GM18861 (cell line): Measurements from ENCODE around the gene JUN.

ENCODE experiments used
- ATAC-seq: cut with Tn5 transposase; IDR thresholded peaks from one replicate; pipeline ENCODE4 v1.9.1; 2021; ENCODE audit not compliant: unreplicated experiment

JUN gene

GRCh38 chr1:58764294-58764978, 19.4 kb downstream of the JUN start:
- ATAC-seq = no peak

- no peak for ATAC-seq
Observed at GRCh38 chr1:58763214-58763613, 20.6 kb downstream of the JUN start.

GRCh38 chr1:58762806-58763205, 21.0 kb downstream of the JUN start:
- no peak for ATAC-seq

GRCh38 chr1:58755468-58755872, 28.4 kb downstream of the JUN start:
- peak; percentile 52 for ATAC-seq

DNA sequence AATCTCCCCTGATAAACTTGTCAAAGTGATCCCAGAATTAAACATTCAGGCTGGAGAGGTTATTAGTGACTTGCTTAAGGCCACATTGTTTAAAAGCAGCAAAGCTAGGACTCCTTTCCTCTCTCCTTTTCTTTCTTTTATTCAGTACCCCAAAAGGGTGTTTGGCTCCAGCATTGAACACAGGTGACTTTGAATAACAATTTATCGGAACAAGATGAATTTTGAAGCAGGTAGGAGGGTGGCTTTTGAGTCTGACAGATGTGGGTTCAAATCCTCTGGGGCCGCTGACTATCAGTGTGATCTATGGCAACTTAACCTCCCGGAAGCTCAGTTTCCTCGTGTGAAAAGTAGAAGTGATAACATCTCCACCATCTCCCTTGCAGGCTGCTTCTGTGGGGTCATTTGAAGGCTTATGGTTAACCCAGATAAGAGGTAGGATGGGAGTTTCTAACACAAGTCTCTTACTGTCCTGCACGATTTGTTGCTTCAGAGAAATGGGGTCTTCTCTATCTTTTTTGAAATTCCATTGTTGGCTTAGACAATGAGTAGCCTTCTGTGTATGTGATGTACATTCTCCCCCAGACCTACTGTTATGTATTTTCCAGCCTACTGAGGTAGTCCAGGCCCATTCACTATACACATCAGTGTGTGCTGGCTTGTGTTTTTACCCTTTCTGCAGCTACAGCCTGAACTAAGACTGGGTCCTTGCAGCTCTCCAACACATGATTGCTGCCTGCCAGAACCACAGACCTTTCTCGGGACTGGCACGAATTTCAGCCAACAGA, 29.0 kb downstream of the JUN start:
- ATAC-seq = no peak

DNA sequence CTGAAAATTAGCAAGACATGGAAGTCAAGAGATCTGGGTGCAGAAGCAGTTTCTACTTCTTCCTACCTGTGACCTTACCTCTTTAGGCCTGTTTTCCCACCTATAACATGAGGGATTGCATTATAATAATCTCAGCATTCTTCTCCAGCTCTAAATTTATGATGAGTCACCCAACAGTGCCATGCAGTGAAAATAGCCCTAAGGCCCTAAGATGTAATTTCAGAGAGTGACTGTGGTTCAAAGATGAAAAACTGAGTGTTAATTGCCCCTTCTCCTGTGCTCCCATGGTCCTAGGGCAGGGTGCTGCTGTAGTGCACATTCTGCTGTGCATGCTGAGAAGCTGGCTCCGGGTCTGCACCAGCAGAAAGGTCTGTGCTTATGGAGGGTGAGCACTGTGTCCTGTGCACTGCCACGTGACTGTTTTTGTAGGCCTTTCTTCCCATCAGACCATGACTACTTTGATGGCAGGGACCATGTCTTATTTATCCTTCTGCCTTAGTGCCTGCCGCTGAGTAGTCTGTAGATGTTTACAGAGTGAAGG, 29.7 kb downstream of the JUN start:
- ATAC-seq = no peak

DNA sequence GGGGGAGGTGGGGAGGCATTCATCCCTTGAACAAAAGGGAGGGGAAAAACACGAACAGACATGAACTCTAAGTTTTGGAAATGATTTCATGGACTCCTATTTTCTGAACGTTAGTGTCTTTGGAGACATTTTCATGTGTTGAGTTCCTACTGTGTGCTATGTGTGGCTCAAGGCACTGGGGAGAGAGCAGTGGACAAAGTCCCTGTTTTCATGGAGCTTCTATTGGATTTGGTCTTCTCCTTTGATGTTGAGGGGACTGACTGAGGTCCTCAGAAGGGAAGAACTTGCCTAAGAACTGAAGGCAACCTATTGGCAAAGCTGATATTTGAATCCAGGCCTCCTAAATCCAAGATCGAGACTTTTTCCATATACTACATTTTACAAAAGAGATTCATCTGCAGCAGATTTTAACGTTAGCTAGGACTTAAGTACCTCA, 30.4 kb downstream of the JUN start:
- ATAC-seq = no peak

GRCh38 chr1:58749646-58750045, 34.2 kb downstream of the JUN start:
- no peak for ATAC-seq

DNA sequence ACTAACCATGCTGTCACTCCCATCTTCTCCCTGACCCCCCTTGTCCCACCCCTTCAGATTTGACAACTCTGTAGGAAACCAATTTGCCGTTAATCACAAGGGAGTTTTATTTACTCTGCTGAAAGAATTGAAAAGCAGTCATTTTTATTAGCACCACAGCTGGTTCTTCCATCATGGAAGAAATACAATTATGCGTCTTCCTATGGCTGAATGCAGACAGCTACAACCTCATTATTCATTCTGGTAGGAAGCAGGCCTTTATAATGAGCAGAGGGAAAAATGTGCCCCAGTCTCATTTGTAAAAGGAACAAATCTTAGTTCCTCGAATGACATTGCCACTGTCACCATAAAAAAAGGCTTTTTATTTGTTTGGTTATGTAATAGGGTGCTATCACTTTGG, 35.2 kb downstream of the JUN start:
- no peak for ATAC-seq

DNA sequence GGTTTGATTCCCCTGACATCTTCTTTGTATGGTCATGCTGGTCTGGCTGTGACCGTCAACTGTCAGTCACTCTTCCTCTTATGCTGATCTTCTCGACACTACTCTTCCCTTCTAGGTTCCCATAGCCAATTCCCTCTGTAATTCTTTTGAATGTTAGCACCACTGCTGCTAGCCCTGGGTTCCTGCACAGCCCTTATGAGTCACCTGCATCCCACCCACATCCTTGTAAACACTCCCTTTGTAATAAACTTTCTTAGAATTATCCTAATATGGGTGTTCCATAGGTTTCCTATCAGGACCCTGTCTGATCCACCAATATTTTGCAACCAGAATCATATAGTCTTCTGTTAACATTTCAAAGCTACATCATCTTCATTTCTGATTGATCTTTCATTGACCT, 37.1 kb downstream of the JUN start:
- no peak for ATAC-seq

DNA sequence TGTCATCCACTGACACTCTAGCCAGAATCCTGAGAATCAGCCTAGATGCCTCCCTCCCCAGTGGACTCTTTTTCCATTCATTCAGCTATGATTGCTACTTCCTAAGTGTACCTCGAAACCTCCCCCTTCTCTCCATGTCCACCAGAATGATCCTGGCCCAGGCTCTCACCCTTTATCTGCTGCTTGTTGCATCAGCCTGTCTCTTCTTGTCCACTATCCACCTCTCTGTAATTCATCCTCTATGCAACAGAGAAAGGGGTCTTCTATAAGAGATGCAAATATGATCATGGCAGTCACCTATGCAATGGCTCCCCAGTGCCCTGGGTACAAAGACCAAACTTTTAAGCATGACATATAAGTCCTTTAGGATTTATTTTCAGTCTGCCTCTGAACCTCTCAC, 37.7 kb downstream of the JUN start:
- no peak for ATAC-seq

DNA sequence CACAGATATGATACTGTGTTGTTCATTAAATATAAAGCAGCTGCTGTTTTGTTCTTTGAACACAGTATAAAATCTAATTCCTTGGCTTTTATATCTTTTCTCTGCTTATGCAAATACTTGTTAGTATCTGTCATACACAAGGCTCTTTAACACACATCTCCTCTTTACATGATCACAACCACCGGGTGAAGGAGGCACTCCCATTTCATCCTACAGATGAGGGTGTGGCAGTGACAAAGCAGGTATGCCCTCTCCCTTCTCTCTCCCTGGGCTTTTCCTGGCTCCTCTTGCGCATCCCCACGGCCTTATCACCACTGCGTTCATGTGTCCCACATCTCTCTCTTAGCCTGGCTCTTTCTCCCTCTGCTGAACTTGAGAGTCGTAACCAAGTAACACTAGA, 38.2 kb downstream of the JUN start:
- no peak for ATAC-seq

DNA sequence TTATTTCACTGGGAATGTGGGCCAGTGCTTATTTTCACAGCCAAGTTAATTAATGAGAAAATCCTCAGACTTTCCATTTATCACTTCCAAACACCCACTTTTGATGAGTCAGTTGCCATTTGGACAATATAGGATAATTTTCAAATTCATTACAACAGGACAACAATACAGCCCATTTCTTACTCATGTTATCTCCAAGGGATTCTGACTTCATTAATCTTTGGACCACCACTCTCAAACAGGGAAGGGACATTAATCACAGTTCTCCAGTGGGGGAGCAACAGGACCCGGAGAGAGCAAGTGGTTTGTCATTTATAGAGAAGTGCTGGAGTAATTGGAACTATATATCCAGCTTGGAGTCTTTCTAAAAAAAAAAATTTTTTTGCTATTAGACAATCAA, 38.7 kb downstream of the JUN start:
- no peak for ATAC-seq

- ATAC-seq = no peak
Observed at GRCh38 chr1:58741678-58742553, 41.9 kb downstream of the JUN start.

DNA sequence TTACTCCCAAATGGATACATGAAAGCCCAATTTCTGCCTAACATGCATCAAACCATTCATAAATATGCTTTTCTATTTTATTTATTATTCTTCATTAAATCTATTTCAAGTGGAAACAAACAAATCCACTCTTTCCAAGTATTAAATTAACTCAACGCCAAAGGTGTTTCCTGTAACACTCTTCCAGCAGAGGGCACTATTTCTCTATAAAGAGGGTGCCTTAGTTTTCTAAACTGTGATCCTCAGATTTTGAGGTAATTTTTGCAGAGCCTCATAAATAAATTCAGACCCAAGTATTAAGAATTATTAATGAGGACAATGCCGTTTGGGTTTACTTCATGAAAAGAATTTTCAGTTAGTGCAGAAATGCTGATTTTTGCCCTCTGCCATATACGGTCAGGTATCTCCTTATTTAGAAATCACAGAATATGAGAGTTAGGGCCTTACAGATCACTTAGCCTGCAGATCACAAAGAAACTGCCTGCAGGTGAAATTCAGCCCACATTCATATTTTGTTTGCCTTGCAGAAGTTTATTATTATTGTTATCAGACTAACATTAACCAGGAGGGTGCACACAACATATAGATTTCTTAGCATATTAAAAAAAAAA, 43.9 kb downstream of the JUN start:
- ATAC-seq = no peak

DNA sequence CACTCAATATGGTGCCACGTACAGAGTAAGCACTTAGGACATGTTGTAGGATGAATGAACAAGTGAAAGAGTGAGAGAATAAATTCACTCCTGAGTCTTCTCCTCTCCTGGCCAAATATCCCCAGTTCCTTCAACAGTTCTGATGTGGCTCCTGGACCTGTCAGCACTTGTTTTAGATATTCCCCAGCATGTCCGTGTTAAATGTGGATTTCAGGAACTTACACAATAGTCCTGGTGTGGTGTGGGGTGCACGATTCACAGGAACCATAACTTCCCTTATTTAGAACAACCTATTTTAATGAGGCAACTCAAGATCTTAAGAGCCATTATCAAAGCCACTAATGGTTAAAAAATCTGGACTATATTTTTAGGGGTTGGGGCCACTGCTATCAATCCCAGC, 45.0 kb downstream of the JUN start:
- no peak for ATAC-seq

DNA sequence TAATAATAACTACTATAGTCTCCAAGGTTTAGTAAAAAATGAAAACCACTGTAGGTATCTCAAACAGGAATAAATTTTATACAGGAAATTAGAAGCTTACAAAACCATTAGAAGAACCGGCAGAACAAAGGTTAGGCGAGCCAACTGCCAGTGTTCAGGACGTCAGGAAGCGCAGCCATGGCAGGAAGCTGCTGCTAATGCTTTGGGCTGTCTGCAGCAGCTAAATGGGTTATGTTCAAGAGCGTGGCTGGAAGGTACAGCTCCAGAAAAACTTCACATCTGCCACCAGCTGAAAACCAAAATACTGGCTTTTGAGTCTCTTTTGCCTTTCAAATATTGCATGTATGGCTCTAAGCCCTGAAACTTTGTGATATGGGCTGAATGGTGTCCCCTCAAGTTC, 48.3 kb downstream of the JUN start:
- ATAC-seq = no peak

DNA sequence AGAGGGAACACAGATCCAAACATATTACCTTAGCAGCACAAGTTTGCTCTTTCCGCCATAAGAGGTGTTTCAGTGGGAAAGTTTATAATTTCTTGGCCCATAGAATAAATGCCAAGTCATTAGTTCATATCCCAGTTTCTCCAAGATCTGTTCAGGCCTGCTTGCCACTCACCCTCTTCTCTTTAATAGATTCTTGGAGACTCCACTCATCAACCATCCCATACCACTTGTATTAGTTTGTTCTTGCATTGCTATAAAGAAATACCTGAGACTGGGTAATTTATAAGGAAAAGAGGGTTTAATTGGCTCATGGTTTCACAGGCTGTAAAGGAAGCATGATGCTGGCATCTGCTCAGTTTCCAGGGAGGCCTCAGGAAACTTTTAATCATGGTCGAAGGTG, 49.2 kb downstream of the JUN start:
- no peak for ATAC-seq

DNA sequence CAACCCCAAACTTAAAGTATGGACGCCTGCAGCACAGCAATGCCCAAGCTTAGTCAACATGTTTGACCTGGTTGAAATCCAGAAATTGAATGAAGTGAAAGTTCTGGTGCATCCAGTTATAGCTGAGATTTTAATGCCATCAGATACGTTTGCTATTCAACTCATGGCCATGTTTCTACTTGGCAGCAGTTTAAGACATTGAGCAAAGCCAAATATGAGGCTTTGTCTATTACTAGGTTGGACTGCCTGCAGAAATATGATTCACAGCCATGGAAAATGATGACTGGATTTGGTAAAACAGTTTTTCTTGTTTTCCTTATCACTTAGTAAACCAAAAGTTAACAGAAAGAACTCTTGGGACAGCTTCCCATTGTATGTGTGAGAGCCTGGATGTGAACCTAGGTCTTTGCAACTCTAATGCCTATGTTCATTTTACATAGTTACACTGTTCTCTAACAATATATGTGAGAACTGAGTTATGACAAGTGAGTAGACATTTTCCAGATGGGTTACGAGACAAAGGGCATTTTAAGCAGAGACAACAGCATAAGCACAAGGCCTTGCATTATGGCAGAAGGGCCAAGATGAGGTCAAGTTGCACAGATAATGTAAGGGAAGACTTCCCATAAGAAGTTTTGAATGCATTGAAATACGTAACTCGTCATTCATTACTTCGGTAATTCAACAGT, 51.6 kb downstream of the JUN start:
- no peak for ATAC-seq
